ENCODE results near the gene CARS2.
"Not testable (repeated sequence)": the region's sequence is repeated elsewhere in the genome, so short reads cannot be mapped to it uniquely, and the experiment has no call there.

Gene CARS2

GRCh38 chr13:110705826-110706569, at the start of gene CARS2:
Gene CARS2 (minus strand): TSS chr13:110706116. CDS start chr13:110706093, 23 bp downstream.
- peak; percentile 92 for DNase-seq

GRCh38 chr13:110748271-110748670, 42.4 kb upstream of the CARS2 start:
- no peak for DNase-seq

- DNase-seq = no peak
Measured at GRCh38 chr13:110746438-110746837, 40.5 kb upstream of the CARS2 start.

- no peak for DNase-seq
Measured at GRCh38 chr13:110743687-110744086, 37.8 kb upstream of the CARS2 start.

GRCh38 chr13:110737555-110737954, 31.6 kb upstream of the CARS2 start:
- DNase-seq = no peak

- no peak for DNase-seq
Measured at GRCh38 chr13:110734561-110734960, 28.6 kb upstream of the CARS2 start.

GRCh38 chr13:110731072-110731471, 25.2 kb upstream of the CARS2 start:
- no peak for DNase-seq

- DNase-seq = peak; percentile 84
Measured at GRCh38 chr13:110726726-110727125, 20.8 kb upstream of the CARS2 start.

- not testable (repeated sequence) for DNase-seq
Measured at GRCh38 chr13:110726153-110726552, 20.2 kb upstream of the CARS2 start.

- DNase-seq = no peak
Measured at GRCh38 chr13:110723598-110723997, 17.7 kb upstream of the CARS2 start.

- no peak for DNase-seq
Measured at GRCh38 chr13:110722971-110723370, 17.1 kb upstream of the CARS2 start.

- no peak for DNase-seq
Measured at GRCh38 chr13:110719036-110719710, 13.3 kb upstream of the CARS2 start.

- peak; percentile 8 for DNase-seq
Measured at GRCh38 chr13:110716247-110716515, 10.3 kb upstream of the CARS2 start.

- DNase-seq = peak; percentile 98
Measured at GRCh38 chr13:110715395-110716246, 9.7 kb upstream of the CARS2 start.

- DNase-seq = peak; percentile 84
Measured at GRCh38 chr13:110714797-110715394, 9.0 kb upstream of the CARS2 start.

- no peak for DNase-seq
Measured at GRCh38 chr13:110713981-110714796, 8.3 kb upstream of the CARS2 start.

GRCh38 chr13:110713642-110713952, 7.7 kb upstream of the CARS2 start, which contains the start of gene ING1:
Gene ING1 (plus strand): TSS chr13:110713700. CDS start chr13:110714150, 450 bp downstream.
- DNase-seq = no peak

GRCh38 chr13:110712849-110713641, 7.1 kb upstream of the CARS2 start:
- DNase-seq = peak; percentile 99

- peak; percentile 83 for DNase-seq
Measured at GRCh38 chr13:110712081-110712848, 6.3 kb upstream of the CARS2 start.

GRCh38 chr13:110706570-110707372, 855 bp upstream of the CARS2 start:
- DNase-seq = no peak

Measured in NCI-H510A treated with DMSO at 0.1 percent for 48 hours (cell line).